HepG2 (cell line): Measurements from ENCODE around the gene WDR62. TPM values are rescaled to one million over a fixed set of nuclear protein-coding genes. Genes with fewer than 3 reads are reported as not detected.

Experiments used
- ATAC-seq: fragments of 200-7000 bp; cut with Tn5 transposase; 3 replicates; pipeline ENCODE4 v1.9.1; 2020; ENCODE audit warnings: mild to moderate bottlenecking, moderate library complexity
- BruUV-seq: library from RNA; stranded (reverse); fragments of 400-500 nt; replicated peaks from 2 replicates; lab custom pipeline; 2021; lab: Mats Ljungman, UMichigan
- CTCF ChIA-PET: fragments of 300-600 bp; formaldehyde crosslinking; extraction: SDS; loops from one replicate; lab custom pipeline; 2021; ENCODE audit warnings: low total read pairs, inconsistent platforms, low intra/inter-chr PET ratio; lab: Yijun Ruan, JAX
- POLR2A ChIA-PET: fragments of 350-600 bp; sonication (Branson Sonifier 250); formaldehyde crosslinking; loops from one replicate; lab custom pipeline; 2020; ENCODE audit warnings: antibody characterized with exemption, inconsistent platforms; lab: Yijun Ruan, JAX
- DNase-seq: peaks from one replicate; pipeline ENCODE4 v3.0.0-alpha.2; 2015; ENCODE audit warnings: low spot score
- FAIRE-seq: peaks from 3 replicates; lab custom pipeline; 2011; peaks lifted over from hg19 to GRCh38; lab: Jason Lieb, UNC
- H2AFZ ChIP-seq: one replicate; pipeline ENCODE4 v1.6.1; 2011; ENCODE audit warnings: low read length, inconsistent platforms
- H3K27ac ChIP-seq: fragments of 300-600 bp; 3 replicates; pipeline ENCODE4 v1.8.0; 2011; ENCODE audit warnings: mixed run types, mild to moderate bottlenecking, mixed read lengths, low read length, inconsistent platforms; ENCODE audit not compliant: insufficient read depth; ENCODE audit errors: extremely low read length
- H3K27me3 ChIP-seq, 2 experiments: fragments of 200-600 bp in 1 of 2; 2 replicates in 1 of 2; 3 replicates in 1 of 2; pipeline versions ENCODE4 v1.6.0 to v1.8.0; 2011; ENCODE audit warnings: low read length in 2 of 2, mild to moderate bottlenecking in 2 of 2, moderate library complexity in 2 of 2, inconsistent platforms in 1 of 2; ENCODE audit not compliant: insufficient read depth in 2 of 2, control insufficient read depth in 1 of 2
- H3K36me3 ChIP-seq, 2 experiments: fragments of 200-600 bp in 1 of 2; replicated peaks in 1 of 2; 2 replicates in 1 of 2; 3 replicates in 1 of 2; pipeline versions ENCODE4 v1.5.1 to v1.8.0; 2011; ENCODE audit warnings: low read length in 2 of 2, inconsistent platforms in 1 of 2; ENCODE audit not compliant: insufficient read depth in 2 of 2, control insufficient read depth in 1 of 2
- H3K4me1 ChIP-seq: 2 replicates; pipeline ENCODE4 v1.5.1; 2012; ENCODE audit warnings: low read length, inconsistent platforms; ENCODE audit not compliant: insufficient read depth
- H3K4me2 ChIP-seq: 2 replicates; pipeline ENCODE4 v1.6.0; 2011; ENCODE audit warnings: low read depth, low read length, inconsistent platforms
- H3K4me3 ChIP-seq, 3 experiments: fragments of 200-600 bp in 1 of 3; sonication (generic), shearing (Covaris generic) in 1 of 3; replicated peaks in 1 of 3; 2 replicates each; pipeline ENCODE4 v1.5.1; 2011 to 2016; ENCODE audit warnings: low read length in 3 of 3, inconsistent platforms in 2 of 3, low read depth in 2 of 3, mild to moderate bottlenecking in 2 of 3, control low read depth in 1 of 3, mixed read lengths in 1 of 3; ENCODE audit not compliant: insufficient read depth in 1 of 3
- H3K79me2 ChIP-seq: one replicate; pipeline ENCODE4 v1.6.1; 2011; ENCODE audit warnings: low read length, inconsistent platforms; ENCODE audit not compliant: insufficient read depth
- H3K9ac ChIP-seq: 2 replicates; pipeline ENCODE4 v1.6.0; 2011; ENCODE audit warnings: mild to moderate bottlenecking, low read depth, low read length, inconsistent platforms; ENCODE audit not compliant: insufficient read depth
- H3K9me3 ChIP-seq: 2 replicates; pipeline ENCODE4 v1.5.1; 2012; ENCODE audit warnings: mild to moderate bottlenecking, low read length
- H4K20me1 ChIP-seq: 2 replicates; pipeline ENCODE4 v1.6.0; 2011; ENCODE audit warnings: inconsistent platforms, mild to moderate bottlenecking, low read length, moderate library complexity; ENCODE audit not compliant: insufficient read depth
- HNF4G ChIP-seq, 2 experiments: sonication (generic) in 1 of 2; formaldehyde crosslinking in 1 of 2; IDR thresholded peaks; 2 replicates each; pipeline versions ENCODE4 v1.4.0 to v1.6.1; 2011 to 2020; ENCODE audit warnings: borderline replicate concordance in 2 of 2, low read depth in 2 of 2, mild to moderate bottlenecking in 2 of 2, low read length in 1 of 2, missing genetic modification reagents in 1 of 2, moderate library complexity in 1 of 2
- ZNF121 ChIP-seq: sonication (generic); formaldehyde crosslinking; IDR thresholded peaks from 2 replicates; pipeline ENCODE4 v1.5.0; 2020; ENCODE audit warnings: mild to moderate bottlenecking, missing genetic modification reagents
- ZNF224 ChIP-seq: sonication (generic); formaldehyde crosslinking; IDR thresholded peaks from 2 replicates; pipeline ENCODE4 v1.5.0; 2020; ENCODE audit warnings: mild to moderate bottlenecking, missing genetic modification reagents
- ZNF282 ChIP-seq: fragments of 450-650 bp; IDR thresholded peaks from 2 replicates; pipeline ENCODE4 v1.6.1; 2018; ENCODE audit not compliant: partially characterized antibody
- ZNF567 ChIP-seq: sonication (generic); formaldehyde crosslinking; IDR thresholded peaks from 2 replicates; pipeline ENCODE4 v1.8.1; 2023; ENCODE audit warnings: mild to moderate bottlenecking, missing genetic modification reagents, borderline replicate concordance
- WGBS: methylation state at CpG from one replicate; pipeline ENCODE4 v1.1.6; 2017; ENCODE audit warnings: low lambda C conversion rate; 5-methylcytosine and 5-hydroxymethylcytosine counted together
- in situ Hi-C: cut with HindIII; loops from 2 replicates; pipeline ENCODE4 v1.10.0; 2017; ENCODE audit warnings: low pct_unique_long_range_greater_than_20kb; ENCODE audit not compliant: extremely low pct_ligation_motif_present
- intact Hi-C: fragments of 100-400 bp; cut with micrococcal nuclease; formaldehyde crosslinking; loops from one replicate; pipeline ENCODE4 v1.10.0; 2022; ENCODE audit not compliant: unreplicated experiment
- polyA plus RNA-seq, 8 experiments: library from polyadenylated mRNA; depleted of rRNA in 3 of 8; stranded (reverse) in 7 of 8; unstranded in 1 of 8; fragments of >200 nt; fragmentation: Illumina TruSeq in 4 of 8; extraction: Trizol in 4 of 8; gene quantifications; 2 replicates each; pipeline versions ENCODE4 v1.2.1 to v1.2.3, GENCODE V29; 2011 to 2016; ENCODE audit warnings: low read depth in 4 of 8, missing spikeins in 1 of 8, mixed read lengths in 1 of 8; ENCODE audit not compliant: insufficient read depth in 1 of 8
- total RNA-seq, 5 experiments: library from RNA; depleted of rRNA; stranded (reverse); fragments of >200 nt; fragmentation: Illumina TruSeq; extraction: Trizol; gene quantifications; 2 replicates each; pipeline ENCODE4 v1.2.3, GENCODE V29; 2016; ENCODE audit warnings: low read depth in 1 of 5
- TF ChIP-seq, protein P1 (sequence below): sonication (generic); formaldehyde crosslinking; IDR thresholded peaks from 2 replicates; pipeline ENCODE4 v1.4.0; 2020; ENCODE audit warnings: missing genetic modification reagents, borderline replicate concordance
- TF ChIP-seq, protein P2 (sequence below): sonication (generic); formaldehyde crosslinking; IDR thresholded peaks from 2 replicates; pipeline ENCODE4 v1.5.0; 2020; ENCODE audit warnings: mild to moderate bottlenecking, missing genetic modification reagents

WDR62 gene
- total and polyA plus RNA-seq, 2 of the 13 experiments (the other 11 are each of a cell fraction or from before 2014, with no cell fraction given) = 5.8 to 12.5 TPM

DNA sequence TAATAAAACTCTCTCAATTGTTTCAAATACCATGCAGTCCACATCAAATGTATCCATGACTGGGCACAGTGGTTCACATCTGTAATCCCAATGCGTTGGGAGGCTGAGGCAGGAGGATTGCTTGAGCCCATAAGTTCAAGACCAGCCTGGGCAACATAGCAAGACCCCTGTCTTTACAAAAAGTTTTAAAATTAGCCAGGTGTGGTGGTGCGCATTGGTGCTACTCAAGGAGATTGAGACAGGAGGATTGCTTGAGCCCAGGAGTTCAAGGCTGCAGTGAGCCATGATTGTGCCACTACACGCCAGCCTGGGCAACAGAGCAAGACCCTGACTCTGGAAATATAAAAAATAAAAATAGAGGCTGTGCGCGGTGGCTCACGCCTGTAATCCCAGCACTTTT is 27.0 kb upstream of the WDR62 start:
- CTCF ChIA-PET = no interaction called here
- no peak overlapping the region for H2AFZ ChIP-seq
- peaks cover 7% of the 10 kb centered on the region; the same call in 1 of the 2 replicates for H3K4me1 ChIP-seq
- no peak for FAIRE-seq
- H3K4me2 ChIP-seq = no peak overlapping the region
- no TSS peak for BruUV-seq
- no peak overlapping the region for H3K27ac ChIP-seq
- WGBS = 100% methylated on average over 6 of the region's 6 CpGs
- H3K79me2 ChIP-seq = no peaks in the 10 kb centered on the region
- H3K9ac ChIP-seq = no peak overlapping the region
- H3K36me3 ChIP-seq = peaks cover 6% of the 10 kb centered on the region in 2 experiments; a peak in 3 of 5 replicates
- no peak for DNase-seq
- H3K27me3 ChIP-seq = no peaks in the 10 kb centered on the region
- intact Hi-C loops = no loop called here
- ATAC-seq = no peak
- in situ Hi-C loops = no loop called here
- H3K9me3 ChIP-seq = no peaks in the 10 kb centered on the region
- TF ChIP-seq ZNF121 (CRISPR knock-in tag) = peak; percentile 50
- TF ChIP-seq, protein P1, sequence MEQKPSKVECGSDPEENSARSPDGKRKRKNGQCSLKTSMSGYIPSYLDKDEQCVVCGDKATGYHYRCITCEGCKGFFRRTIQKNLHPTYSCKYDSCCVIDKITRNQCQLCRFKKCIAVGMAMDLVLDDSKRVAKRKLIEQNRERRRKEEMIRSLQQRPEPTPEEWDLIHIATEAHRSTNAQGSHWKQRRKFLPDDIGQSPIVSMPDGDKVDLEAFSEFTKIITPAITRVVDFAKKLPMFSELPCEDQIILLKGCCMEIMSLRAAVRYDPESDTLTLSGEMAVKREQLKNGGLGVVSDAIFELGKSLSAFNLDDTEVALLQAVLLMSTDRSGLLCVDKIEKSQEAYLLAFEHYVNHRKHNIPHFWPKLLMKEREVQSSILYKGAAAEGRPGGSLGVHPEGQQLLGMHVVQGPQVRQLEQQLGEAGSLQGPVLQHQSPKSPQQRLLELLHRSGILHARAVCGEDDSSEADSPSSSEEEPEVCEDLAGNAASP = no peak
- POLR2A ChIA-PET = no interaction called here
- H3K4me3 ChIP-seq = no peak overlapping the region
- no peaks in the 10 kb centered on the region for H4K20me1 ChIP-seq

DNA sequence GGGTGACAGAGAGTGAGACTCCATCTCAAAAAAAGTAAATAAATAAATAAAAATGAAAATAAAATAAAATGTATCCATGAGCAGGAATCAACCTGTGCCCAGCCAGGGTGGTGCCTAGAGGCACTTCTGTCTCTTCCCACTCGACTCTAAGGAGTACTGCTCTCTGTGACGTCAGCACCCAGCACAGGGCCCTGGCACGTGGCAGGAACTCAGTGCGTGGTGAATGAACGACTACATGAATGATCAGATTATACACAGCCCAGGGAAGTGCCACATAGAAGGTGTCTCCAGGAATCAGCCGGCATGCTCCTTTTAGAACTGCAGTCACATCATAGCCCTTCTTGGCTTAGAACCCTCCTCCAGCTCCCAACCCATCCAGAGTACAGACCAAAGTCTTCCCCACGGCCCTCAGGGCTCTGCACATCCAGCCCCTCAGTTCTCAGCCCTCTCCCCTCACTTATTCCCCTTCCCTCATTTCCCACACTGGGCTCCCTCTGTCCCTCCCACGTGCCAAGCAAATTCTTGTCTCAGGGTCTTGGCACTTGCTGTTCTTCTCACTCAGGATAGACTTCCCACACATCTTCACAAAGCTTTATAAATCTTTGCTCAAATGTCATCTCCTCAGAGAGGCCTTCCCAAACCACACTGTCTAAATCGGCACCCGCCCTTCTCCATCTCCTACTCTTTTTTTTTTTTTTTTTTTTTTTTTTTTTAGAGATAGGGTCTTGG is 26.2 kb upstream of the WDR62 start:
- Histone ChIP-seq H3K9me3 (no peaks in the 10 kb centered on the region), H3K27ac (no peak overlapping the region), H4K20me1 (no peaks in the 10 kb centered on the region), H3K79me2 (no peaks in the 10 kb centered on the region), H3K4me3 (no peak overlapping the region), H3K4me2 (no peak overlapping the region), H2AFZ (no peak overlapping the region), H3K36me3 (peaks cover 5 to 6% of the 10 kb centered on the region in 2 experiments; a peak in 3 of 5 replicates), H3K27me3 (no peaks in the 10 kb centered on the region), H3K4me1 (peaks cover 7% of the 10 kb centered on the region; the same call in 1 of the 2 replicates), H3K9ac (no peak overlapping the region)
- ChIA-PET POLR2A (no interaction called here), CTCF (no interaction called here)
- intact Hi-C loops (no loop called here), in situ Hi-C loops (no loop called here)
- 92% methylated on average over 9 of the region's 10 CpGs for WGBS
- DNase-seq (no peak), ATAC-seq (no peak), FAIRE-seq (no peak)
- BruUV-seq = no TSS peak
- TF ChIP-seq HNF4G (IDR thresholded peaks at IDR 0.05; ENCODE audit: borderline replicate concordance, low read depth, low read length) (no peak), HNF4G (CRISPR knock-in tag; IDR thresholded peaks at IDR 0.05; ENCODE audit: borderline replicate concordance, low read depth) (no peak), ZNF224 (CRISPR knock-in tag) (no peak), ZNF282 (no peak), ZNF567 (CRISPR knock-in tag) (no peak)
- TF ChIP-seq, protein P2, sequence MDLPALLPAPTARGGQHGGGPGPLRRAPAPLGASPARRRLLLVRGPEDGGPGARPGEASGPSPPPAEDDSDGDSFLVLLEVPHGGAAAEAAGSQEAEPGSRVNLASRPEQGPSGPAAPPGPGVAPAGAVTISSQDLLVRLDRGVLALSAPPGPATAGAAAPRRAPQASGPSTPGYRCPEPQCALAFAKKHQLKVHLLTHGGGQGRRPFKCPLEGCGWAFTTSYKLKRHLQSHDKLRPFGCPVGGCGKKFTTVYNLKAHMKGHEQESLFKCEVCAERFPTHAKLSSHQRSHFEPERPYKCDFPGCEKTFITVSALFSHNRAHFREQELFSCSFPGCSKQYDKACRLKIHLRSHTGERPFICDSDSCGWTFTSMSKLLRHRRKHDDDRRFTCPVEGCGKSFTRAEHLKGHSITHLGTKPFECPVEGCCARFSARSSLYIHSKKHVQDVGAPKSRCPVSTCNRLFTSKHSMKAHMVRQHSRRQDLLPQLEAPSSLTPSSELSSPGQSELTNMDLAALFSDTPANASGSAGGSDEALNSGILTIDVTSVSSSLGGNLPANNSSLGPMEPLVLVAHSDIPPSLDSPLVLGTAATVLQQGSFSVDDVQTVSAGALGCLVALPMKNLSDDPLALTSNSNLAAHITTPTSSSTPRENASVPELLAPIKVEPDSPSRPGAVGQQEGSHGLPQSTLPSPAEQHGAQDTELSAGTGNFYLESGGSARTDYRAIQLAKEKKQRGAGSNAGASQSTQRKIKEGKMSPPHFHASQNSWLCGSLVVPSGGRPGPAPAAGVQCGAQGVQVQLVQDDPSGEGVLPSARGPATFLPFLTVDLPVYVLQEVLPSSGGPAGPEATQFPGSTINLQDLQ (CRISPR knock-in tag) = no peak
